ENCODE data around the gene SLC8A3.

Gene SLC8A3

GRCh38 chr14:70077005-70077404 is 111.7 kb downstream of the SLC8A3 start:
- TF ChIP-seq CTCF (IDR thresholded peaks at IDR 0.05) = no peak

GRCh38 chr14:70073924-70074566 is 114.7 kb downstream of the SLC8A3 start:
- peak; percentile 96 for TF ChIP-seq CTCF (IDR thresholded peaks at IDR 0.05)

GRCh38 chr14:70069186-70069585 is 119.6 kb downstream of the SLC8A3 start:
- TF ChIP-seq CTCF (IDR thresholded peaks at IDR 0.05) = no peak

GRCh38 chr14:70067810-70068209 is 120.9 kb downstream of the SLC8A3 start:
- TF ChIP-seq CTCF (IDR thresholded peaks at IDR 0.05) = no peak

- no peak for TF ChIP-seq CTCF (IDR thresholded peaks at IDR 0.05)
Measured at GRCh38 chr14:70064136-70064865, 124.5 kb downstream of the SLC8A3 start.

GRCh38 chr14:70061108-70061507 is 127.6 kb downstream of the SLC8A3 start:
- TF ChIP-seq CTCF (IDR thresholded peaks at IDR 0.05) = no peak

- TF ChIP-seq CTCF (IDR thresholded peaks at IDR 0.05) = no peak
Measured at GRCh38 chr14:70059545-70059944, 129.2 kb downstream of the SLC8A3 start.
